CD4-positive, alpha-beta memory T cell (primary cell): ENCODE data around the gene C1orf141. TPM values are rescaled to one million over a fixed set of nuclear protein-coding genes. Genes with fewer than 3 reads are reported as not detected.

Experiments
- CTCF ChIA-PET: fragments of 350-600 bp; sonication (Branson Sonifier 250); formaldehyde crosslinking; loops from one replicate; lab custom pipeline; 2021; ENCODE audit warnings: inconsistent platforms; ENCODE audit not compliant: partially characterized antibody; lab: Charles Lee
- POLR2A ChIA-PET: fragments of 350-600 bp; sonication (Branson Sonifier 250); formaldehyde crosslinking; loops from one replicate; lab custom pipeline; 2021; ENCODE audit not compliant: partially characterized antibody; lab: Charles Lee
- DNase-seq, 5 donors: peaks; one replicate each; pipeline versions ENCODE4 v3.0.0 to v3.0.0-alpha.2; 2020 to 2022; ENCODE audit warnings: mixed read lengths in 1 of 5
- H3K27ac ChIP-seq: one replicate; pipeline ENCODE4 v1.7.0; 2013; ENCODE audit warnings: low read depth, low read length
- H3K27me3 ChIP-seq: 2 replicates; pipeline ENCODE4 v1.7.0; 2013; ENCODE audit warnings: mild to moderate bottlenecking, low read length, moderate library complexity; ENCODE audit not compliant: insufficient read depth
- H3K36me3 ChIP-seq: 2 replicates; pipeline ENCODE4 v1.7.0; 2013; ENCODE audit warnings: mild to moderate bottlenecking, low read length, moderate library complexity; ENCODE audit not compliant: insufficient read depth
- H3K4me1 ChIP-seq: 2 replicates; pipeline ENCODE4 v1.7.0; 2013; ENCODE audit warnings: mild to moderate bottlenecking, low read length, moderate library complexity; ENCODE audit not compliant: insufficient read depth
- H3K4me3 ChIP-seq, 2 donors: one replicate each; pipeline ENCODE4 v1.7.0; 2013; ENCODE audit warnings: low read length in 2 of 2, mild to moderate bottlenecking in 1 of 2
- H3K9me3 ChIP-seq, 2 donors: one replicate each; pipeline ENCODE4 v1.7.0; 2013; ENCODE audit warnings: low read length in 2 of 2, control low read depth in 1 of 2; ENCODE audit not compliant: control insufficient read depth in 1 of 2
- H3K27ac Mint-ChIP-seq, 7 donors: one replicate each; pipeline ENCODE4 v1.8.0; 2020 to 2021; ENCODE audit warnings: mixed read lengths in 7 of 7, mild to moderate bottlenecking in 6 of 7, inconsistent platforms in 3 of 7, moderate library complexity in 3 of 7
- H3K27me3 Mint-ChIP-seq, 2 donors: one replicate each; pipeline ENCODE4 v1.8.0; 2020 to 2021; ENCODE audit warnings: mixed read lengths in 2 of 2
- H3K36me3 Mint-ChIP-seq, 2 donors: one replicate each; pipeline ENCODE4 v1.8.0; 2020 to 2021; ENCODE audit warnings: mixed read lengths in 2 of 2, inconsistent platforms in 1 of 2, mild to moderate bottlenecking in 1 of 2
- H3K4me1 Mint-ChIP-seq, 4 donors: one replicate each; pipeline ENCODE4 v1.8.0; 2020 to 2021; ENCODE audit warnings: mixed read lengths in 4 of 4, mild to moderate bottlenecking in 1 of 4
- H3K4me3 Mint-ChIP-seq, 8 donors: one replicate each; pipeline ENCODE4 v1.8.0; 2020 to 2021; ENCODE audit warnings: mixed read lengths in 8 of 8, mild to moderate bottlenecking in 7 of 8, moderate library complexity in 6 of 8, inconsistent platforms in 3 of 8
- H3K9me3 Mint-ChIP-seq, 8 donors: one replicate each; pipeline ENCODE4 v1.8.0; 2020 to 2021; ENCODE audit warnings: mixed read lengths in 8 of 8, mild to moderate bottlenecking in 5 of 8, inconsistent platforms in 3 of 8, moderate library complexity in 1 of 8
- intact Hi-C: fragments of 100-400 bp; cut with micrococcal nuclease; formaldehyde crosslinking; loops from one replicate; pipeline ENCODE4 v1.15.1; 2023
- polyA plus RNA-seq, 2 donors: library from polyadenylated mRNA; unstranded; fragments of 300-500 nt; fragmentation: Illumina TruSeq; gene quantifications; one replicate each; pipeline ENCODE4 v1.2.3, GENCODE V29; 2021
- total RNA-seq, 2 experiments: library from RNA; stranded (reverse); gene quantifications; one replicate each; pipeline ENCODE4 v1.2.3, GENCODE V29; 2021

C1orf141 gene
- total and polyA plus RNA-seq, 4 experiments from 2014 or later, result not detected

DNA sequence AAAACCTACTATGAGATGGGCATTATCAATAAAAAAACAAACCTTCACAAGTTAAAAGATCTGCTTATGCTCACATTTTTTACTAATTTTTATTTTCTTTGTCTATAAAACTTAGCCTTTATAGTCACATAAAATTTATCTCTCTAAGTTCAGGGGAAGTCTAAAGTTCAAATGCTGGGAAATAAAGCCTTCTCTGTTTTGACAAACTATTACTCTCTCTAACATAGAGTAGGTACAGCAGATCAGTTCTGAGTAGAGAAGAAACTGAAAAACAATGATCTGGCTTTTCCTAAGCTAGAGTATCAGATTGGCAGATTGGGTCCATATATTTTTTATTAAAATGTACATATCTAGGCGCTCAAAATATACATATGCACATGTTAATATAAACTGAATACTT is 31.2 kb downstream of the C1orf141 start:
- no peaks in the 10 kb centered on the region for H3K9me3 Mint-ChIP-seq
- H3K4me1 Mint-ChIP-seq, result no peaks in the 10 kb centered on the region
- H3K36me3 ChIP-seq, result no peaks in the 10 kb centered on the region
- no peak overlapping the region for H3K27ac Mint-ChIP-seq
- H3K27me3 ChIP-seq, result peaks cover 9% of the 10 kb centered on the region
- no peak for DNase-seq
- peaks cover 2 to 9% of the 10 kb centered on the region in 2 donors for H3K27me3 Mint-ChIP-seq
- H3K4me3 Mint-ChIP-seq, result no peak overlapping the region
- H3K9me3 ChIP-seq, result no peaks in the 10 kb centered on the region
- H3K4me3 ChIP-seq, result no peak overlapping the region
- ChIA-PET CTCF (no interaction called here), POLR2A (no interaction called here)
- no peak overlapping the region for H3K27ac ChIP-seq
- H3K4me1 ChIP-seq, result no peaks in the 10 kb centered on the region
- intact Hi-C loops, result no loop called here
- H3K36me3 Mint-ChIP-seq, result no peaks in the 10 kb centered on the region

- peaks cover 9% of the 10 kb centered on the region for H3K27me3 ChIP-seq
- ChIA-PET CTCF (no interaction called here), POLR2A (no interaction called here)
- Mint-ChIP-seq H3K36me3 (no peaks in the 10 kb centered on the region), H3K4me3 (no peak overlapping the region), H3K27me3 (peaks cover 2 to 8% of the 10 kb centered on the region in 2 donors), H3K27ac (no peak overlapping the region), H3K9me3 (no peaks in the 10 kb centered on the region), H3K4me1 (no peaks in the 10 kb centered on the region)
- H3K4me1 ChIP-seq, result no peaks in the 10 kb centered on the region
- no peak overlapping the region for H3K4me3 ChIP-seq
- H3K36me3 ChIP-seq, result no peaks in the 10 kb centered on the region
- DNase-seq, result no peak
- intact Hi-C loops, result no loop called here
- H3K9me3 ChIP-seq, result no peaks in the 10 kb centered on the region
- no peak overlapping the region for H3K27ac ChIP-seq
These were observed 33.9 kb downstream of the C1orf141 start for GRCh38 chr1:67100833-67101232.

- Histone ChIP-seq H3K9me3 (no peaks in the 10 kb centered on the region), H3K27me3 (peaks cover 9% of the 10 kb centered on the region), H3K4me3 (no peak overlapping the region), H3K27ac (no peak overlapping the region), H3K4me1 (no peaks in the 10 kb centered on the region), H3K36me3 (no peaks in the 10 kb centered on the region)
- DNase-seq, result no peak
- Mint-ChIP-seq H3K27me3 (peaks cover 0 to 10% of the 10 kb centered on the region in 2 donors), H3K9me3 (no peaks in the 10 kb centered on the region), H3K4me3 (no peak overlapping the region), H3K27ac (no peak overlapping the region), H3K4me1 (no peaks in the 10 kb centered on the region), H3K36me3 (no peaks in the 10 kb centered on the region)
- intact Hi-C loops, result no loop called here
- POLR2A ChIA-PET, result no interaction called here
- CTCF ChIA-PET, result no interaction called here
These were observed 37.5 kb downstream of the C1orf141 start for GRCh38 chr1:67097305-67097704.

DNA sequence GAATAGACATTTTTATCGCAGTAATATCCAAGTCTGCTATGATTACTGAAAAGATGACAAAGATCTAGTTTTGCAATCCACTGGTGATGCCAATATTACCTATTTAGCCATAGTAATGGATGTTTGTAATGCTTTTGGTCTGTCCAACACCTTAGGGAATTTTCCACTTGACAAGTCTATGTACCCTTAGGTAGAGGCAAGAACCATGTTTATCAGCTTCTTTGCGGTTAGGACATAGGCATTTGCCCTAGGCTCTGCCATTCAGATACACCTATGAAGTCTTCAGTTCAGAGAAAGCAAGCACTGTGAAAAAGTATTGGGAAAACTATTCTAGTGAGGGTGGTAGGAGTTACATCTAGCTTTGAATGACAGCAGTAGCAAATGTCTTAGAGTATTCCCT is 40.6 kb downstream of the C1orf141 start:
- H3K36me3 ChIP-seq, result no peaks in the 10 kb centered on the region
- Mint-ChIP-seq H3K9me3 (peaks cover 0 to 5% (median 4%) of the 10 kb centered on the region in 8 donors), H3K27ac (no peak overlapping the region), H3K36me3 (no peaks in the 10 kb centered on the region), H3K4me3 (no peak overlapping the region), H3K27me3 (peaks cover 1 to 4% of the 10 kb centered on the region in 2 donors), H3K4me1 (no peaks in the 10 kb centered on the region)
- intact Hi-C loops, result no loop called here
- H3K27me3 ChIP-seq, result no peaks in the 10 kb centered on the region
- CTCF ChIA-PET, result no interaction called here
- no peaks in the 10 kb centered on the region for H3K9me3 ChIP-seq
- H3K4me3 ChIP-seq, result no peak overlapping the region
- no peaks in the 10 kb centered on the region for H3K4me1 ChIP-seq
- DNase-seq, result no peak
- POLR2A ChIA-PET, result no interaction called here
- H3K27ac ChIP-seq, result no peak overlapping the region

DNA sequence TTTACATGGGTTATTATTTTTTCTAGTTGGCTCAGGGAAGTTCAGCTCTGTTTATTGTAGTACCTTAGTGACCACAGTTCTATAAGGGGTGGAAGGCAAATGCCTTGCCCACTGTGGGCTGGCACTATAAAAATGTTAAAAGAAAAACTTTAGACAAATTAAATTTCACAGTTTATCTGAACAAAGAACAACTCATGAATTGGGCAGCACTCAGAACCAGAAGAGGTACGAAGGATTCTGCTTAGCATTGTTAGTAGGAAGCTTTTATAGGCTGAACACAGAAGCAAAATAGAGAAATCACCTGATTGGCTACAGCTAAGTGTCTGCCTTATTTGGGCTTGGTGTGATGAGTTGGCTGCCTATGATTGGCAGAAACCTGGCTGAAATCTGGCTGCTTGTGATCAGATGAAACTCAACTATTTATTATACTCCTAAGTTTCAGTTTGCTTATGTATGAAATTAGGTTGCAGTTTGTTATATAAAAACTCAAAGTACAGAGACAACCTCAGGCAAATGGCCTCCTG is 45.0 kb downstream of the C1orf141 start:
- Histone ChIP-seq H3K4me3 (no peak overlapping the region), H3K4me1 (no peaks in the 10 kb centered on the region), H3K27ac (no peak overlapping the region), H3K36me3 (no peaks in the 10 kb centered on the region), H3K9me3 (no peaks in the 10 kb centered on the region), H3K27me3 (no peaks in the 10 kb centered on the region)
- ChIA-PET CTCF (no interaction called here), POLR2A (no interaction called here)
- peaks cover 8 to 11% of the 10 kb centered on the region in 2 donors for H3K27me3 Mint-ChIP-seq
- H3K9me3 Mint-ChIP-seq, result peaks cover 0 to 6% (median 4%) of the 10 kb centered on the region in 8 donors
- no peak overlapping the region for H3K4me3 Mint-ChIP-seq
- H3K27ac Mint-ChIP-seq, result no peak overlapping the region
- H3K4me1 Mint-ChIP-seq, result no peaks in the 10 kb centered on the region
- DNase-seq, result no peak
- intact Hi-C loops, result no loop called here
- peaks cover 0 to 7% of the 10 kb centered on the region in 2 donors for H3K36me3 Mint-ChIP-seq

DNA sequence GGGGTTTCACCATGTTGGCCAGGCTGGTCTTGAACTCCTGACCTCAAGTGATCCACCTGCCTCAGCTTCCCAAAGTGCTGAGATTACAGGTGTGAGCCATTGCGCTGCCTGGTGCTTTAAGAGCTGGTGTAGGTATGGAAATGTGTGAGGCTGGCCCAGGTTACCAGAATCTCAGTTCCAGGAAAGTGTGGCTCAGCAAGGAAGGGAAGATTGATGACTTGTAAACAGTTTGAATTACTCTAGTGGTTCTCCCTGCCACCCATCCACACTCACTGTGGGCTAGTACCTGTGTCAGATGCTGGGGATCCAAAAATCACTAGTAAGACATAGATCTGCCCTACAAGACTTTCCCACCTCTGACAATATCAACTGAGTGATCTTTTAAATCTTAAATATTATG is 46.3 kb downstream of the C1orf141 start:
- H3K36me3 Mint-ChIP-seq, result peaks cover 0 to 7% of the 10 kb centered on the region in 2 donors
- H3K27me3 Mint-ChIP-seq, result peaks cover 8 to 11% of the 10 kb centered on the region in 2 donors
- POLR2A ChIA-PET, result no interaction called here
- no peak overlapping the region for H3K4me3 Mint-ChIP-seq
- no peak for DNase-seq
- Histone ChIP-seq H3K27me3 (no peaks in the 10 kb centered on the region), H3K27ac (no peak overlapping the region), H3K9me3 (no peaks in the 10 kb centered on the region), H3K36me3 (no peaks in the 10 kb centered on the region), H3K4me1 (no peaks in the 10 kb centered on the region), H3K4me3 (no peak overlapping the region)
- H3K27ac Mint-ChIP-seq, result no peak overlapping the region
- CTCF ChIA-PET, result no interaction called here
- H3K4me1 Mint-ChIP-seq, result no peaks in the 10 kb centered on the region
- H3K9me3 Mint-ChIP-seq, result peaks cover 0 to 6% (median 4%) of the 10 kb centered on the region in 8 donors
- intact Hi-C loops, result no loop called here

- intact Hi-C loops, result no loop called here
- peaks cover 0 to 6% (median 4%) of the 10 kb centered on the region in 8 donors for H3K9me3 Mint-ChIP-seq
- ChIA-PET CTCF (no interaction called here), POLR2A (no interaction called here)
- H3K36me3 ChIP-seq, result no peaks in the 10 kb centered on the region
- H3K4me1 ChIP-seq, result no peaks in the 10 kb centered on the region
- H3K27me3 ChIP-seq, result no peaks in the 10 kb centered on the region
- no peak overlapping the region for H3K27ac Mint-ChIP-seq
- peaks cover 3 to 10% of the 10 kb centered on the region in 2 donors for H3K27me3 Mint-ChIP-seq
- H3K4me3 ChIP-seq, result no peak overlapping the region
- H3K27ac ChIP-seq, result no peak overlapping the region
- H3K4me3 Mint-ChIP-seq, result no peak overlapping the region
- H3K4me1 Mint-ChIP-seq, result no peaks in the 10 kb centered on the region
- H3K36me3 Mint-ChIP-seq, result peaks cover 0 to 7% of the 10 kb centered on the region in 2 donors
- no peaks in the 10 kb centered on the region for H3K9me3 ChIP-seq
- DNase-seq, result no peak
These were observed 49.4 kb downstream of the C1orf141 start for GRCh38 chr1:67085326-67085725.
